Measurements from ENCODE around the gene SH2D3C.
"Not testable (repeated sequence)": the region's sequence is repeated elsewhere in the genome, so short reads cannot be mapped to it uniquely, and the experiment has no call there.

Gene SH2D3C

DNA sequence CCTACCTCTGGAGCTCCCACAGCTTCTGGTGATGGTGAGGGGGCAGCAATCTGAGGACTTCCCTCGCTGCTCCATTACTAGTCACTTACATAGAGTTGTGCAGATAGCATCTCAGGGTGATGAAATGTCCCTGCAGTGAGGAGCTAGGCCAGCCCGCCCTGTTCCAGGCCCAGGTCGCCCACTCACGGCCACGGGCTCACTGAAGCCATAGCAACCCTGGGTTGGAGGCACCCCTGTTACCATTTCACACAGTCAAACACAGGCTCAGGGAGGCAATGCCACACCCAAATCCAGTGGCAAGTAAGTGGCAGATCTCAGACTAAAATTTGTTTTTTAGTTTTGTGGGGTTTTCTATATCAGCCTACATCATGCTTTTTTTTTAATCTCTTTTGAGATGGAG lies 19.6 kb downstream of the SH2D3C start:
- Histone ChIP-seq H3K4me1 (ENCODE audit: control insufficient read depth, insufficient read depth, low read length) (0 out of 2 replicates have a peak, but pooled peaks cover 2% of the 10 kb centered on the region), H3K36me3 (ENCODE audit: control insufficient read depth in 2 of 2, insufficient read depth in 1 of 2, low read length in 2 of 2) (no peaks in the 10 kb centered on the region), H3K4me3 (ENCODE audit: low read depth, low read length) (no peak overlapping the region), H3K27ac (ENCODE audit: extremely low read depth, low read depth, low read length) (no peak overlapping the region), H3K9me3 (ENCODE audit: control insufficient read depth, insufficient read depth, low read depth, low read length) (no peaks in the 10 kb centered on the region)
- CTCF ChIA-PET = interaction anchor here (1.6 to 1.7 kb wide), 2 partner anchors 9 to 26 kb away, joined by 4 to 5 read pairs; no protein-coding TSS in a partner anchor
- POLR2A ChIA-PET = no interaction called here
- TF ChIP-seq ZNF311 (tag by site-specific recombination; IDR thresholded peaks at IDR 0.05; ENCODE audit: borderline replicate concordance) (no peak), TRIM28 (IDR thresholded peaks at IDR 0.05; ENCODE audit: borderline replicate concordance, low read length) (no peak), TCF7L2 (IDR thresholded peaks at IDR 0.05; ENCODE audit: borderline replicate concordance, low read depth, low read length) (no peak), ZFHX2 (tag by site-specific recombination; conservative IDR thresholded peaks at IDR 0.05) (peak; percentile 79), ZNF654 (tag by site-specific recombination; IDR thresholded peaks at IDR 0.05; ENCODE audit: low read depth) (no peak), EGR2 (tag by site-specific recombination; IDR thresholded peaks at IDR 0.05; ENCODE audit: low read depth) (peak; percentile 36), SP7 (tag by site-specific recombination; IDR thresholded peaks at IDR 0.05) (no peak)

DNA sequence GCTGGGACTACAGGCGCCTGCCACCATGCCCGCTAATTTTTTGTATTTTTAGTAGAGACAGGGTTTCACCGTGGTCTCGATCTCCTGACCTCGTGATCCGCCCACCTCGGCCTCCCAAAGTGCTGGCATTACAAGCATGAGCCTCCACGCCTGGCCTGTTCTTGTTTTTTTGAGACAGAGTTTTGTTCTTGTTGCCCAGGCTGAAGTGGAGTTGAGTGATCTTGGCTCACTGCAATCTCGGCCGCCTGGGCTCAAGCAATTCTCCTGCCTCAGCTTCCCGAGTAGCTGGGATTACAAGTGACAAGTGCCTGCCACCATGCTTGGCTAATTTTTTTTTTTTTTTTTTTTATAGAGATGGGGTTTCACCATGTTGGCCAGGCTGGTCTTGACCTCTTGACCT lies 21.7 kb downstream of the SH2D3C start:
- H3K9me3 ChIP-seq (ENCODE audit: control insufficient read depth, insufficient read depth, low read depth, low read length); H3K36me3 ChIP-seq (ENCODE audit: control insufficient read depth in 2 of 2, insufficient read depth in 1 of 2, low read length in 2 of 2); H3K4me3 ChIP-seq (ENCODE audit: low read depth, low read length); H3K27ac ChIP-seq (ENCODE audit: extremely low read depth, low read depth, low read length); H3K4me1 ChIP-seq (ENCODE audit: control insufficient read depth, insufficient read depth, low read length); POLR2A ChIA-PET: not testable (repeated sequence)
- CTCF ChIA-PET = interaction anchor here (0.7 to 1.6 kb wide), 5 partner anchors 9 to 164 kb away, joined by 3 to 4 read pairs (median 4); partner anchors contain the start of gene CDK9

DNA sequence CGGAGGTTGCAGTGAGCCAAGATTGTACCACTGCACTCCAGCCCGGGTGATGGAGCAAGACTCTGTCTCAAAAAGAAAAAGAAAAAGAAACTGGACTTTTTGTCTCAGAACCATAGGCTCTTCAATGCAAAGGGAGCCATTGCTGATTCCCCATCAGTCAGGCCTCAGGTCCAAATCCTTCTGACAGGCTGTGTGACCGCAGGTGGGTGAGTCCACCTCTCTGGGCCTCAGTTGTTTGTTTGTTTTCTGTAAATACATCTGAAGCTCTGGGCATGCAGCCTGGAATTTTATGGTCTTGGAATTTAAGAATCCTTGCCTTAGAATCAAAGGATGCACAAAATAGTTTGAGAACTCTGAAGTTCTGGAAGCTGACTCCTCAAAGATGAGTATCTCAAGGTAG lies 22.2 kb downstream of the SH2D3C start:
- no peaks in the 10 kb centered on the region for H3K36me3 ChIP-seq (ENCODE audit: control insufficient read depth in 2 of 2, insufficient read depth in 1 of 2, low read length in 2 of 2)
- no peaks in the 10 kb centered on the region for H3K9me3 ChIP-seq (ENCODE audit: control insufficient read depth, insufficient read depth, low read depth, low read length)
- no peak overlapping the region for H3K27ac ChIP-seq (ENCODE audit: extremely low read depth, low read depth, low read length)
- TF ChIP-seq, protein P1, sequence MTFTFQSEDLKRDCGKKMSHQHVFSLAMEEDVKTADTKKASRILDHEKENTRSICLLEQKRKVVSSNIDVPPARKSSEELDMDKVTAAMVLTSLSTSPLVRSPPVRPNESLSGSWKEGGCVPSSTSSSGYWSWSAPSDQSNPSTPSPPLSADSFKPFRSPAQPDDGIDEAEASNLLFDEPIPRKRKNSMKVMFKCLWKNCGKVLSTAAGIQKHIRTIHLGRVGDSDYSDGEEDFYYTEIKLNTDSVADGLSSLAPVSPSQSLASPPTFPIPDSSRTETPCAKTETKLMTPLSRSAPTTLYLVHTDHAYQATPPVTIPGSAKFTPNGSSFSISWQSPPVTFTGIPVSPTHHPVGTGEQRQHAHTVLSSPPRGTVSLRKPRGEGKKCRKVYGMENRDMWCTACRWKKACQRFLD (tag by site-specific recombination; IDR thresholded peaks at IDR 0.05) = no peak
- TF ChIP-seq ZNF768 (tag by site-specific recombination; IDR thresholded peaks at IDR 0.05) = peak; percentile 64; the same call in 1 of the 2 replicates
- CTCF ChIA-PET = interaction anchor here (1.2 to 1.6 kb wide), 4 partner anchors 9 to 165 kb away, joined by 3 to 4 read pairs (median 4); partner anchors contain the start of gene CDK9
- no peak overlapping the region for H3K4me3 ChIP-seq (ENCODE audit: low read depth, low read length)
- H3K4me1 ChIP-seq (ENCODE audit: control insufficient read depth, insufficient read depth, low read length) = 0 out of 2 replicates have a peak, but pooled peaks cover 2% of the 10 kb centered on the region
- POLR2A ChIA-PET = interaction anchor here (0.6 to 1.2 kb wide), 2 partner anchors 15 to 158 kb away, joined by 5 to 6 read pairs; no protein-coding TSS in a partner anchor

DNA sequence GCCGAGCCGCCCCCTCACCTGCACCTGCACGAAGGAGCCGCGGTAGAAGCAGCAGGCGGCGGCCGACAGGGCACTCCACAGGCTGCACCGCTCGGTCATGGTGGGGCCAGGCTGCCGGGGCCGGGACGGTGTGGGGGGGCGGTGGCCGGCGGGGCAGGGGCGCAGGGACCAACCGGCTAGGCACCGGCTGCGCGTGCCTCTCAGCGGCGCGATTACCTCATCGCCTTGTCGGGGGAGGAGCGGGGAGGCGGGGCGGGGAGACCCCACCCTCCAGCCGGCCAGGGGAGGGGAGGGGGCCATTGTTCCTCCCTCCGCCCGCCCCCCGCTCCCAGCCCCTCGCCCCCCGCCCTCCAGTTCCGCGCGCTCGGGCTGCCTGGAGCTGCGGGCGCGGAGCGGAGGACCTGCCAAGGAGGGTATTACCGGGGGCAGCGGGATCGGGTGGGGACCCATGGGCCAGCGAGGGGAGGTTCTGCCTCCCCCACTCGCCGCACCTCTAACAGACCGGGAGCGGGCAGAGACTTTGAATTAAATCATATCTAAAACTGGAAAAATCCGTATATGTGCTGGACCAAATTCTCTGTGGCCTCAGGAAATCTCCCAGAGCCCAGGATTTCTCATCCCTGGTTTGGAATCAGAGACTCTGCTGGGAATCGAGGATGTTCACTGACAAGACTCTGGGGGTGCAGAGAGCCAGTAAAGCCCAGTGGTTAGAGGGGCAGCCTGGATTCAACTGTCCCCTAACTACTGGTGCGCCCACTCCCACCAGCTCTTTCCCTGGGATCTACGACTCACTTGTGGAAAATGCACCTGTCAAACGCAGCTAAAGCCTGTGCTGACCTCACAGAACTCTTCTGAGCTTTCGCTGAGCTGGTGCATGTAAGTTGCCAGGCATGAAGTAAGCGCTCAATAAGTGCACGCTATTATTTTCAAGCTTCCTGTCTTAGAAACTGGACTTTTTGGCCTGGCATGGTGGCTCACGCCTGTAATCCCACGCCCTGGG lies 23.1 kb downstream of the SH2D3C start:
- H3K4me3 ChIP-seq (ENCODE audit: low read depth, low read length) = peak overlapping the region; percentile 29
- H3K36me3 ChIP-seq (ENCODE audit: control insufficient read depth in 2 of 2, insufficient read depth in 1 of 2, low read length in 2 of 2) = no peaks in the 10 kb centered on the region
- H3K9me3 ChIP-seq (ENCODE audit: control insufficient read depth, insufficient read depth, low read depth, low read length) = no peaks in the 10 kb centered on the region
- H3K4me1 ChIP-seq (ENCODE audit: control insufficient read depth, insufficient read depth, low read length) = 0 out of 2 replicates have a peak, but pooled peaks cover 2% of the 10 kb centered on the region
- CTCF ChIA-PET = interaction anchor here (1.4 to 1.6 kb wide), 3 partner anchors 8 to 30 kb away, joined by 3 to 4 read pairs (median 4); partner anchors contain the start of gene CDK9
- H3K27ac ChIP-seq (ENCODE audit: extremely low read depth, low read depth, low read length) = no peak overlapping the region; the same call in 1 of the 2 replicates
- POLR2A ChIA-PET = interaction anchor here (0.6 to 1.2 kb wide), 2 partner anchors 16 to 159 kb away, joined by 5 to 6 read pairs; no protein-coding TSS in a partner anchor
- TF ChIP-seq ZNF16 (tag by site-specific recombination; IDR thresholded peaks at IDR 0.05; ENCODE audit: low read depth) (no peak), GLI4 (tag by site-specific recombination; IDR thresholded peaks at IDR 0.05) (no peak), ZNF707 (tag by site-specific recombination; IDR thresholded peaks at IDR 0.05) (no peak), KLF7 (tag by site-specific recombination; IDR thresholded peaks at IDR 0.05; ENCODE audit: borderline replicate concordance) (no peak), ZNF311 (tag by site-specific recombination; IDR thresholded peaks at IDR 0.05; ENCODE audit: borderline replicate concordance) (no peak), ZBTB1 (tag by site-specific recombination; IDR thresholded peaks at IDR 0.05) (no peak), ZSCAN30 (tag by site-specific recombination; IDR thresholded peaks at IDR 0.05) (no peak), ZNF292 (tag by site-specific recombination; IDR thresholded peaks at IDR 0.05; ENCODE audit: borderline replicate concordance, low read depth) (no peak), ZFP3 (tag by site-specific recombination; IDR thresholded peaks at IDR 0.05; ENCODE audit: low read depth) (no peak), ZNF544 (tag by site-specific recombination; IDR thresholded peaks at IDR 0.05) (no peak), ZNF416 (tag by site-specific recombination; IDR thresholded peaks at IDR 0.05) (no peak), ZNF501 (tag by site-specific recombination; IDR thresholded peaks at IDR 0.05) (no peak), ZNF660 (tag by site-specific recombination; IDR thresholded peaks at IDR 0.05) (no peak)
- TF ChIP-seq, protein P2, sequence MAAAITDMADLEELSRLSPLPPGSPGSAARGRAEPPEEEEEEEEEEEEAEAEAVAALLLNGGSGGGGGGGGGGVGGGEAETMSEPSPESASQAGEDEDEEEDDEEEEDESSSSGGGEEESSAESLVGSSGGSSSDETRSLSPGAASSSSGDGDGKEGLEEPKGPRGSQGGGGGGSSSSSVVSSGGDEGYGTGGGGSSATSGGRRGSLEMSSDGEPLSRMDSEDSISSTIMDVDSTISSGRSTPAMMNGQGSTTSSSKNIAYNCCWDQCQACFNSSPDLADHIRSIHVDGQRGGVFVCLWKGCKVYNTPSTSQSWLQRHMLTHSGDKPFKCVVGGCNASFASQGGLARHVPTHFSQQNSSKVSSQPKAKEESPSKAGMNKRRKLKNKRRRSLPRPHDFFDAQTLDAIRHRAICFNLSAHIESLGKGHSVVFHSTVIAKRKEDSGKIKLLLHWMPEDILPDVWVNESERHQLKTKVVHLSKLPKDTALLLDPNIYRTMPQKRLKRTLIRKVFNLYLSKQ (tag by site-specific recombination; IDR thresholded peaks at IDR 0.05; ENCODE audit: borderline replicate concordance) = no peak
- TF ChIP-seq, protein P3, sequence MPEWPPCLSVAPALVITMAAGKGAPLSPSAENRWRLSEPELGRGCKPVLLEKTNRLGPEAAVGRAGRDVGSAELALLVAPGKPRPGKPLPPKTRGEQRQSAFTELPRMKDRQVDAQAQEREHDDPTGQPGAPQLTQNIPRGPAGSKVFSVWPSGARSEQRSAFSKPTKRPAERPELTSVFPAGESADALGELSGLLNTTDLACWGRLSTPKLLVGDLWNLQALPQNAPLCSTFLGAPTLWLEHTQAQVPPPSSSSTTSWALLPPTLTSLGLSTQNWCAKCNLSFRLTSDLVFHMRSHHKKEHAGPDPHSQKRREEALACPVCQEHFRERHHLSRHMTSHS (tag by site-specific recombination; IDR thresholded peaks at IDR 0.05) = no peak

All from HEK293 (cell line).